NB4 (cell line): Measurements from ENCODE around the gene DGAT2L6.

ENCODE experiments used
- MYC ChIP-seq: IDR thresholded peaks from 2 replicates; pipeline ENCODE4 v1.6.1; 2011; ENCODE audit warnings: low read depth, low read length
- POLR2A ChIP-seq: IDR thresholded peaks from 2 replicates; pipeline ENCODE4 v1.6.1; 2011; ENCODE audit warnings: mild to moderate bottlenecking; ENCODE audit not compliant: insufficient read length; ENCODE audit errors: extremely low read depth
- TF ChIP-seq, protein P1 (sequence below): IDR thresholded peaks from one replicate; pipeline ENCODE4 v1.5.1; 2012; ENCODE audit warnings: low read depth, low read length
- TF ChIP-seq, protein P2 (sequence below): IDR thresholded peaks from 2 replicates; pipeline ENCODE4 v1.6.1; 2011; ENCODE audit warnings: low read depth, low read length

DNA sequence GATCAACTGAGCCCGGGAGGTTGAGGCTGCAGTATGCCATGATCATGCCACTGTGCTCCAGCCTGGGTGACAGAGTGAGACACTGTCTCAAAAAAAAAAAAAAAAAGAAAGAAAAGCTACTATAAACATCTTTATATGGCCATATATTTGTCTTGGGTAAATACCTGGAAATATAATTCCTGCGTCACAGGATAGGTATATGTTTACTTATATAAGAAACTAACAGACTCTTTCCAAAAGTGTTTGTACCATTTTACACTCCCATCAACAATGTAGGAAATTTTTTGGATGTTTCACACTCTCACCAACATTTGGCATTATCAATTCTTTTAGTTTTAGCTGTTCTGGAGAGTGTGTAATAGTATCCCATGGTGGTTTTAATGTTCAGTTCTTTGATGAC lies 70.0 kb downstream of the DGAT2L6 start:
- TF ChIP-seq, protein P1, sequence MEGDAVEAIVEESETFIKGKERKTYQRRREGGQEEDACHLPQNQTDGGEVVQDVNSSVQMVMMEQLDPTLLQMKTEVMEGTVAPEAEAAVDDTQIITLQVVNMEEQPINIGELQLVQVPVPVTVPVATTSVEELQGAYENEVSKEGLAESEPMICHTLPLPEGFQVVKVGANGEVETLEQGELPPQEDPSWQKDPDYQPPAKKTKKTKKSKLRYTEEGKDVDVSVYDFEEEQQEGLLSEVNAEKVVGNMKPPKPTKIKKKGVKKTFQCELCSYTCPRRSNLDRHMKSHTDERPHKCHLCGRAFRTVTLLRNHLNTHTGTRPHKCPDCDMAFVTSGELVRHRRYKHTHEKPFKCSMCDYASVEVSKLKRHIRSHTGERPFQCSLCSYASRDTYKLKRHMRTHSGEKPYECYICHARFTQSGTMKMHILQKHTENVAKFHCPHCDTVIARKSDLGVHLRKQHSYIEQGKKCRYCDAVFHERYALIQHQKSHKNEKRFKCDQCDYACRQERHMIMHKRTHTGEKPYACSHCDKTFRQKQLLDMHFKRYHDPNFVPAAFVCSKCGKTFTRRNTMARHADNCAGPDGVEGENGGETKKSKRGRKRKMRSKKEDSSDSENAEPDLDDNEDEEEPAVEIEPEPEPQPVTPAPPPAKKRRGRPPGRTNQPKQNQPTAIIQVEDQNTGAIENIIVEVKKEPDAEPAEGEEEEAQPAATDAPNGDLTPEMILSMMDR: no peak
- TF ChIP-seq POLR2A: no peak
- TF ChIP-seq, protein P2, sequence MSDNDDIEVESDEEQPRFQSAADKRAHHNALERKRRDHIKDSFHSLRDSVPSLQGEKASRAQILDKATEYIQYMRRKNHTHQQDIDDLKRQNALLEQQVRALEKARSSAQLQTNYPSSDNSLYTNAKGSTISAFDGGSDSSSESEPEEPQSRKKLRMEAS: no peak
- no peak for TF ChIP-seq MYC
